Measurements from ENCODE around the gene OTOP3.
"Not testable (repeated sequence)": the region's sequence is repeated elsewhere in the genome, so short reads cannot be mapped to it uniquely, and the experiment has no call there.

GRCh38 chr17:74982663-74983313 lies 47.1 kb downstream of the OTOP3 start:
- TF ChIP-seq CTCF (IDR thresholded peaks at IDR 0.05 in 8 of 11, conservative IDR thresholded peaks at IDR 0.05 in 3 of 11); POLR2A (IDR thresholded peaks at IDR 0.05): not testable (repeated sequence)
